Osteoblast (primary cell): ENCODE measurements around the gene PPP5C. TPM values are rescaled to one million over a fixed set of nuclear protein-coding genes. Genes with fewer than 3 reads are reported as not detected.

Source experiments
- DNase-seq: peaks from one replicate; pipeline ENCODE4 v3.0.0; 2011; ENCODE audit warnings: low spot score, mixed read lengths; ENCODE audit not compliant: insufficient read length; ENCODE audit errors: missing footprints
- H2AFZ ChIP-seq: 2 replicates; pipeline ENCODE4 v1.6.0; 2011; ENCODE audit warnings: mild to moderate bottlenecking, low read length
- H3K27ac ChIP-seq: 2 replicates; pipeline ENCODE4 v1.5.1; 2011; ENCODE audit warnings: mild to moderate bottlenecking, low read depth, low read length, moderate library complexity
- H3K27me3 ChIP-seq: 2 replicates; pipeline ENCODE4 v1.6.0; 2012; ENCODE audit warnings: mild to moderate bottlenecking, control low read depth, inconsistent platforms, low read length, moderate library complexity; ENCODE audit not compliant: insufficient read depth
- H3K36me3 ChIP-seq: 2 replicates; pipeline ENCODE4 v1.5.1; 2011; ENCODE audit warnings: mild to moderate bottlenecking, low read length, control low read depth, moderate library complexity; ENCODE audit not compliant: insufficient read depth
- H3K4me1 ChIP-seq: 2 replicates; pipeline ENCODE4 v1.5.1; 2011; ENCODE audit warnings: mild to moderate bottlenecking, low read length, control low read depth, moderate library complexity; ENCODE audit not compliant: insufficient read depth
- H3K4me2 ChIP-seq: 2 replicates; pipeline ENCODE4 v1.6.0; 2011; ENCODE audit warnings: mild to moderate bottlenecking, low read length; ENCODE audit not compliant: insufficient read depth
- H3K4me3 ChIP-seq: fragments of 200-600 bp; sonication (generic); 3 replicates; pipeline ENCODE4 v1.5.1; 2012; ENCODE audit warnings: mild to moderate bottlenecking, low read length, inconsistent platforms; ENCODE audit not compliant: insufficient read depth
- H3K79me2 ChIP-seq: 2 replicates; pipeline ENCODE4 v1.6.0; 2012; ENCODE audit warnings: mild to moderate bottlenecking, low read length, control low read depth, inconsistent platforms; ENCODE audit not compliant: insufficient read depth
- H3K9me3 ChIP-seq: 2 replicates; pipeline ENCODE4 v1.5.1; 2011; ENCODE audit warnings: low read depth, low read length, control low read depth
- H4K20me1 ChIP-seq: 2 replicates; pipeline ENCODE4 v1.6.0; 2012; ENCODE audit warnings: mild to moderate bottlenecking, low read length, control low read depth; ENCODE audit not compliant: insufficient read depth
- total RNA-seq: library from RNA; depleted of rRNA; stranded (reverse); fragments of >200 nt; gene quantifications from 2 replicates; pipeline ENCODE4 v1.2.3, GENCODE V29; 2012
- TF ChIP-seq, protein P1 (sequence below): IDR thresholded peaks from 2 replicates; pipeline ENCODE4 v1.5.1; 2011; ENCODE audit warnings: mild to moderate bottlenecking, low read depth, low read length, moderate library complexity; ENCODE audit errors: extremely low read depth

The PPP5C gene
- total RNA-seq, 1 donor, result 36.6 TPM

DNA sequence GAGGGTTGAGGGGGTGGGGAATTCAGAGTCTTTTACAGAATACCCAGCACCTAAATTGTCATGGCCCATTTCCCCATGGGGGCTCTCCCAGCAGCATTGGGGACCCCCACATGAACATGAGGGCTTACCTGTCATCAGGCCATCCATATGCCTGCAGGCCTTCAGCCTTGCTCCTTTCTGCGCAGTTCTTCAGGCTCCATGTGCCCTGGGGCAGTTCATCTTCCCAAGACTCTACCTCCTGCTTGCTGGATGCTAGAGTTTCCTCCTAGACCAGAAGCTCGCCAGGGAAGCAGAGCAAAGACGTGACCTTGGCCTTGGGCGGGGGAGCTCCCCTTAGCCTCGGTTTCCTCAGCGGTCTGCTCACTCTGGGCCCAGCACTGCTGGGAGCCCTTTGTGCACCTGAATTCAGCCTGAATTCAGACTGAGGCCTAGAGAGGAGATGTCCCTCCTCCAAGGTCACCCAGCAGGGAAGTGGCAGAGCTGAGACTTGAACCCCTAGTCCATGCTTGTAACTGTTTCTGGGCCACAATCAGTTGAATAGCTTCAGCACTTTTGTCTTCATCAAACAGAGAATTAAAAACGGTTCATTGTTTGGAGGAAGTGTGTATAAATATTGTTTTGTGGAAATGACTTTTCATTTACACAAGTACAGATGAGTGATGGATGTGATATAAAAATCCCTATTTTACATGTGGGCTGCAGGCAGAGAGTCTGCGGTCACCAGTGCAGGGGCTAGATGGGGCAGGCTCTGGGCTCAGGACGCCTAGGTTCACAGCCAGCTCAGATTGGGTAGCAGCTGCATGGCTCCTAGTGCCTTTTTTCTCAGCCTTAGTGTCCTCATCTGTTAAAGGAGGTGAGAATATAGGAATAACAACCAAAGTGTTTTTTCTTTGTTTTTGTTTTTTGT, 9.5 kb downstream of the PPP5C start:
- H3K36me3 ChIP-seq, result peaks cover 26% of the 10 kb centered on the region
- H2AFZ ChIP-seq, result no peak overlapping the region
- no peak overlapping the region for H3K27ac ChIP-seq
- DNase-seq, result no peak
- H4K20me1 ChIP-seq, result peaks cover 16% of the 10 kb centered on the region
- peaks cover 71% of the 10 kb centered on the region for H3K79me2 ChIP-seq
- H3K9me3 ChIP-seq, result no peaks in the 10 kb centered on the region
- TF ChIP-seq, protein P1, sequence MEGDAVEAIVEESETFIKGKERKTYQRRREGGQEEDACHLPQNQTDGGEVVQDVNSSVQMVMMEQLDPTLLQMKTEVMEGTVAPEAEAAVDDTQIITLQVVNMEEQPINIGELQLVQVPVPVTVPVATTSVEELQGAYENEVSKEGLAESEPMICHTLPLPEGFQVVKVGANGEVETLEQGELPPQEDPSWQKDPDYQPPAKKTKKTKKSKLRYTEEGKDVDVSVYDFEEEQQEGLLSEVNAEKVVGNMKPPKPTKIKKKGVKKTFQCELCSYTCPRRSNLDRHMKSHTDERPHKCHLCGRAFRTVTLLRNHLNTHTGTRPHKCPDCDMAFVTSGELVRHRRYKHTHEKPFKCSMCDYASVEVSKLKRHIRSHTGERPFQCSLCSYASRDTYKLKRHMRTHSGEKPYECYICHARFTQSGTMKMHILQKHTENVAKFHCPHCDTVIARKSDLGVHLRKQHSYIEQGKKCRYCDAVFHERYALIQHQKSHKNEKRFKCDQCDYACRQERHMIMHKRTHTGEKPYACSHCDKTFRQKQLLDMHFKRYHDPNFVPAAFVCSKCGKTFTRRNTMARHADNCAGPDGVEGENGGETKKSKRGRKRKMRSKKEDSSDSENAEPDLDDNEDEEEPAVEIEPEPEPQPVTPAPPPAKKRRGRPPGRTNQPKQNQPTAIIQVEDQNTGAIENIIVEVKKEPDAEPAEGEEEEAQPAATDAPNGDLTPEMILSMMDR, result no peak
- no peak overlapping the region for H3K4me3 ChIP-seq
- H3K4me1 ChIP-seq, result peaks cover 23% of the 10 kb centered on the region
- no peak overlapping the region for H3K4me2 ChIP-seq
- H3K27me3 ChIP-seq, result no peaks in the 10 kb centered on the region

DNA sequence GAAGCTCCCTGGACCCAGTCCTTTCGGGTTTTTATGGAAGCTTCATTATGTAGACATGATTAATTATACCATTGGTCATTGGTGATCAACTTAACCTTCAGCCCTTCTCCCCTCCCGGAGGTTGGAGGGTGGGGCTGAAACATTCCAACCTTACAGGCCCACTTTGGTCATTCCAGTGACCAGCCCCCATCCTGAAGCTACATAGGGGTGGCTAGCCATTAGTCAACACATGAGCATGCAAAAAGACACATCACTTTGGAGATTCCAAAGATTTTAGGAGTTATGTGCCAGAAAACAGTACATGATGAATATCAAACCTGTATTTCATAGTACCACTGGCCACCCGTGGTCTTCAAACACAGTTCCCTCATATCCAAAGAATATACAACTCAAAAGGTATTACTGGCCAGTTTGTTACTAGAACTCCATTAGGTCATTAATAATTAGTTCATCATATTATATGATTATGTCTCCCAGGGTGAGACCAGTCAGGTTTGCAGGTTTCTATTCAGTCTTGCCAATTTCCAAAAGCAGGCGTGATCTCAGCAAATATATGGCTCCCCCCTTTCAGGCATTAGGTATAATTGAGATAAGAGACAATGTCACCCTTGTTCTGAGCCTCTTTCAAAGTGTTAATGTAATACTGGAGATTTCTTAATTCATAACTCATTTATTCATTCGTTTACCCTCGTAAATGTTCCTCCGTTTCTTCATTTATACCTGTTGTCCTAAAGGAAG, 11.1 kb downstream of the PPP5C start:
- no peak for DNase-seq
- peak overlapping the region; percentile 51 for H3K27ac ChIP-seq
- H3K79me2 ChIP-seq, result peaks cover 62% of the 10 kb centered on the region

DNA sequence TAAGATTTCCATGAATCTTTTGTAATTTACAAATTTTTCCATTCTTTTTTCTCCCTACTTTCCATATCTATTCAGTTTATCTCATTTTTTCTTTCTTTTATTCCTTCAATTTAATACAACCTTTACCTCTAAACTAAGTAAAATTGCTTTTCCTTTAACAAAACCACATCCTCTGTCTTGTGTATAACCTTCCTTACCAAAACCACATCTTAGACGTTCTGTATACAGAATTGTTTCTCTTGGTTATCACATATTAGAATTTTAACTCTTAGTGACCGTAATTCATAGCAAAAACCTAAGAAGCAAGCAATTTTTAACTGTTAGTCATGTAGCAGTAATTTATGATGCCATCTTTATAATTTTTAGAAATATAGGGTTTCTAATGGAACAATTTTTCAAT, 15.0 kb downstream of the PPP5C start:
- Histone ChIP-seq H3K4me3 (no peak overlapping the region), H3K36me3 (peaks cover 11% of the 10 kb centered on the region), H3K9me3 (no peaks in the 10 kb centered on the region), H3K27ac (no peak overlapping the region), H3K79me2 (peaks cover 49% of the 10 kb centered on the region), H3K27me3 (no peaks in the 10 kb centered on the region), H4K20me1 (peaks cover 5% of the 10 kb centered on the region), H3K4me2 (no peak overlapping the region), H2AFZ (no peak overlapping the region), H3K4me1 (peaks cover 14% of the 10 kb centered on the region)
- DNase-seq, result no peak
- TF ChIP-seq, protein P1, result no peak

More for the DNA sequence above, 11.1 kb downstream of the PPP5C start:
- no peak overlapping the region for H3K4me3 ChIP-seq
- H3K4me2 ChIP-seq, result peak overlapping the region; percentile 60
- peaks cover 24% of the 10 kb centered on the region for H3K36me3 ChIP-seq
- TF ChIP-seq, protein P1, result no peak
- peaks cover 14% of the 10 kb centered on the region for H3K4me1 ChIP-seq
- H3K27me3 ChIP-seq, result no peaks in the 10 kb centered on the region
- H4K20me1 ChIP-seq, result peaks cover 5% of the 10 kb centered on the region
- H3K9me3 ChIP-seq, result no peaks in the 10 kb centered on the region
- H2AFZ ChIP-seq, result no peak overlapping the region

DNA sequence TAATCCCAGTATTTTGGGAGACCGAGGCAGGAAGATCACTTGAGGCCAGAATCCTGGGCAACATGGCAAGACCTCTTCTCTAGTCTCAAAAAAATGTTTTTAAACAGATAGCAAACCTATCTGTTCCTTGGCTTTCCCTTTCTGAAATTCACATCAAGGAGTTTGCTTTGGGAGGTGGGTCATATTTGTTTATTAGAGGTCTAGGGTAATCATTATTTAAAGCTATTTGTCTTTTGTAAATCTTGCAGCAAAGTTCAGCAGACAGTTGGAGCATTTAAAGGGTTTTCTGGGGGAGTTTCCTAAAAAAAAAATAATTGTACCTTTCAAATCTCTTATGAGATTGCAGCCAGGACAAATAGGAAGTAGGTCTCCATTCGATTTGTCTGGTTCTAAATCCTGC, 17.5 kb downstream of the PPP5C start:
- Histone ChIP-seq H3K4me3 (no peak overlapping the region), H3K36me3 (peaks cover 15% of the 10 kb centered on the region), H3K79me2 (peaks cover 45% of the 10 kb centered on the region), H3K9me3 (no peaks in the 10 kb centered on the region), H3K27me3 (no peaks in the 10 kb centered on the region), H2AFZ (no peak overlapping the region), H4K20me1 (peaks cover 5% of the 10 kb centered on the region), H3K4me2 (no peak overlapping the region), H3K27ac (no peak overlapping the region), H3K4me1 (no peaks in the 10 kb centered on the region)
- DNase-seq, result no peak
- TF ChIP-seq, protein P1, result no peak
